COLO829 (cell line): Measurements from ENCODE around the gene ZC3H18.
"Not testable (repeated sequence)": the region's sequence is repeated elsewhere in the genome, so short reads cannot be mapped to it uniquely, and the experiment has no call there.

Experiments used
- DNase-seq: peaks from one replicate; pipeline ENCODE4 v3.0.0; 2012; ENCODE audit warnings: low spot score

The ZC3H18 gene

DNA sequence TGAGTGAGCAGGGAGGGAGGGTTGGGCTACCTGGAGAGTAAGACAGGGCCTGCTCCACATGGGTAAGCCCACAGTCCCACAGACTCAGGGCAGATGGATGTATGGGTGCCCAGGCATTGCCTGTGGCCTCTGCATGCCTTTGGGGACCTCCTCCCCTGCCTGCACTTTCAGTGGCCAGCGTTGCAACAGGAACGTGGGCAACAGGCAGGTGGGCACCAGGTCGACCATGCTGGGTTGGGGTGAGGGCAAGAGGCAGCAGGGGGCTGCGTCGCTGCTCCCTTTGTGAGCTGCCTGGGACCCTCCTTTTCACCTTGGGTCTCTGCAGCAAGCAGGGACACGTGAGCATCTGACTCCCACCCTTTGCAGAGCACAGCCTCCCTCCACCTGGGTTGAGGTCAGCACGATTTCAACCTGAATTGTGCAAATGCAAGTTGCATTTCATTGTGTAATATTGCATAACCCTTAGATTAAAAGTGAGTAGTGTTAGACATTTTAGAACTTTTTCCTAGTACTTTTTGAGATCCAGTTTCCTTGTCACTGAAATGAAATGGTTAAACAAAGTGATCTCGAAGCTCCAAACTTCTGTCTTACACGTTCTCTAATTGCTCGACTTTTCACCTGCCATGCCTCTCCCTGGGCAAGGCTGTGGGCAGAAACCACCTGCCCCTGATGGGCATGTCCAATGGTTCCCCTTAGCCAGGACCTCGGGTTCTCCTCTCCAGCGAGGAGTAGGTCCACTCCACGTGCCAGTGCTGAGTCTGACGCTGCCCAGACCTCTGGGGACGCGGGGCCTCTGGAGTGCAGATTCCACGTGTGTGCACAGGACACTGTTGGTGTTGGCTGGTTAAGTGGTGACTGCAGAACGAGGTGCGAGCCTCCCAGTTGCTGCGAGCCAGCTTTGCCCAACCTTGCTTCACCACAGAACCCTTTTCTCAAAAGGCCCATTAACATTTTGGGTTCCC is 35.3 kb downstream of the ZC3H18 start:
- DNase-seq, result no peak

DNA sequence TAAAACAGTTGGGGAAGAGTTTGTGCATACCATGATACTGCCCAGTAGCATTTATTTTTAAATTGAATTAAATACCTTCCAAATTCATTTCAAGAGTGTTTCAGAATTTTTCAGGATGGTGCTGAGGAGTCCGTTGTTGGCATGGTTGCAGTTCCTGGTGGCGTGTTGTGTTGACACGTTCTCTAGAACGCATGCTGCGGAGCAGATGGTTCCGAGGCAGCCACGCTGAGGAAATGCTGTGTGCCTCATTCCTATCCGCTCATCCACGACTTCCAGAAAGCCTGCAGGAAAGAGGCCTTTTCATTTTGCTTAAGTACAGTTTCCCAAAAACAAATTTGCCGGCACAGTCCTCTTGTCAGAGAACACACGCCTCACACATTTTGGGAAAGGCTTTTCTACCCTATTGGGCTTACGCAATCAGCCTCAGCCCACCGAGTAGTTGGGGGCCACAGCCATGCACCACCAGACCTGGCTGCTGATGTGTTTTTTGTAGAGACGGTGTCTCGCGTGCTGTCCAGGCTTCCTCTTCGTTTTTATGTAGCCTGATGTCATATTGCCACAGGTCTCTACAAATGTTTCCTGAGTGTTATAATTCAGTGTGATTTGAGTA is 36.0 kb downstream of the ZC3H18 start:
- DNase-seq, result no peak

DNA sequence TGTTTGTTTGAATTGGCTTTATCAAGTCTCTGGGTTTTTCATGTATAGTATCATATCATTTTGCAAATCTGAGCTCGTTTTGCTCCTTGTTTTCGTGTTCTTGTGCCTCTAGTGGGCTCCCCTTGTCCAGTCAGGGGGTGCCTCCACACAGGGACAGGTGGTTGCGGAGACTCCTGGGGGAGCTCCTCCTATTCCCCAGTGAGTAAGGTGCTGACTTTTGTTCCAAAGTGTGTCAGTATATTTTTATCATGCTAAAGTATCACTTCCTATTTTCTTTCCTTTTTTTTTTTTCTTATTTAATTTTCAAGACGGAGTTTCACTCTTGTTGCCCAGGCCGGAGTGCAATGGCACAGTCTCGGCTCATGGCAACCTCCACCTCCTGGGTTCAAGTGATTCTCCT is 37.9 kb downstream of the ZC3H18 start:
- no peak for DNase-seq

DNA sequence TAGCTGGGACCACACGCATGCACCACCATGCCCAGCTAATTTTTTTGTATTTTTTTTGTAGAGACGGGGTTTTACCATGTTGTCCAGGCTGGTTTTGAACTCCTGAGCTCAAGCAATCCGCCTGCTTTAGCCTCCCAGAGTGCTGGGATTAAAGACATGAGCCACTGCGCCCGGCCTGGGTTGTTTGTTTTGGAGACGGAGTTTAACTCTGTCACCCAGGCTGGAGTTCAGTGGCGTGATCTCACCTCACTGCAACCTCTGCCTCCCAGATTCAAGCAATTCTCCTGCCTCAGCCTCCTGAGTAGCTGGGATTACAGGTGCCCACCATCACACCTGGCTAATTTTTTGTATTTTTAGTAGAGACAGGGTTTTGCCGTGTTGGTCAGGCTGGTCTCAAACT is 39.2 kb downstream of the ZC3H18 start:
- DNase-seq, result not testable (repeated sequence)

DNA sequence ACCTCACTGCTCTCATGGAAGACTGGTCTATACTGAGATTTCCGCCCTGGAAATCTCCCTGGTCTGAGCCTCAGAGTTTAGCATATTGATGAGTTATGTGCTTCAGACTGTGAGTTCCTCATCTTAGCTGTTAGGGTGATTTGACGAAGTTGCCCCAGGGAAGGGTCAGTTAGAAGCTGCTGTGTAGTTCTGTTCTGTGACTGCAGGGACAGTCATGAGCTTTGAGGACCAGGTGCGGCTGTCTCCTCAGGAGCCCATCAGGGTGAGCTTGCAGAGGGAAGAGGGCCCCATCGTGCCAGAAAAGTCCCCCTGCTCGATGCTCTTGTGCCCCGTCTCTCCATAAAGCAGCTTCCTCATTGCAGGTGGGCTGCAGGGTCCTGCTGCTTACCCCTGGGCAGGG is 39.9 kb downstream of the ZC3H18 start:
- DNase-seq, result no peak

DNA sequence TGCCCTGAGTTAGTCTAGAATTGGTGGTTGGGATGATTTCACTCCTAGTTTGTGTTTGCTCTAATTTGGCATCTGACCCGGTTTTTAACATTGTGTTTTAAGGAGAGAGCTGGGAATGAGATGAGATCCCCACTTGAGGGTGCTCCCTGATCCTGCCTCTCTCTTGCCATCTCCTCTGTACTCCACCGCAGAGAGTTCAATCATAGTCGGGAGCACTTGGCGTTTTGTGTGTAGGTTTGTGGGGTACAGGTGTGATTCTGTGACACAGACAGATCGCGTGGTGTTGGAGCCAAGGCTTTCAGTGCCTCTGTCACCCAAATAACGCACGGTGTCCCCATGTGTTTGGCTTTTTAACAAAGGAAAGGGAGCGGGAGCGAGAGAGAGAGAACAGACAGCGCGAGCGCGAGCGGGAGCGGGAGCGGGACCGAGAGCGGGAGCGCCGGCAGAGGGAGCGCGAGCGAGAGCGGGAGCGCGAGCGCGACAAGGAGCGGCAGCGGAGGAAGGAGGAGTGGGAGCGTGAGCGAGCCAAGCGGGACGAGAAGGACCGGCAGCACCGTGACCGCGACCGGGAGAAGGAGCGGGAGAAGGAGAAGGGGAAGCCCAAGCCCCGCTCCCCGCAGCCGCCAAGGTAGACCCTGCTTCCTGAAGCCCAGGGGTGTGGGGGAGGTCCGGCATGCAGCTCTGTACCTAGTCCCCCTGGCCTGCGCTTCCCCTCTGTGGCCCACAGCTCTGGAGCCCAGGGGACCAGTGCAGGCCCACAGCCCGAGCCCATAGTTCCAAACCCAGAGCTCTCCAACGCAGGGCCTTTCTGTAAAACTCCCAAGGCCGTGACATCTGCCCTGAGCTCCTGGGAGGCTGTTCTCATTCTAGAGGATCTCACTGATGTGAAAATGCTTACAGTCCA is 41.0 kb downstream of the ZC3H18 start:
- DNase-seq, result no peak

DNA sequence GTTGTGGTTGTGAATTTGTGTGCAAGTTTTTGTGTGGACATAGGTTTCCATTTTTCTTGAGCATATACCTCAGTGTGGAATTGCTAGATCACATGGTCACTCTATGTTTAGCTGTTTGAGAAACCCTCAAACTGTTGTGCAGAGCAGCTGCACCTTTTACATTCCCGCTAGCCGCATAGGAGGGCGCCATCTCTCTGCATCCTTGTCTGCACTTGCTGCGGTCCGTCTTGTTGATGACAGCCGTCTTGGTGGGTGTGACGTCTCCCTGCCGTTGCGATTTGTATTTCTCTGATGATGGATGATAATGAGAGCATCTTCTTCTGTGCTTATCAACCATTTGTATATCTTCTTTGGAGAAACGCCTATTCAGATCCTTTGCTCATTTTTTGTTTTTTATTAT is 43.1 kb downstream of the ZC3H18 start:
- no peak for DNase-seq

DNA sequence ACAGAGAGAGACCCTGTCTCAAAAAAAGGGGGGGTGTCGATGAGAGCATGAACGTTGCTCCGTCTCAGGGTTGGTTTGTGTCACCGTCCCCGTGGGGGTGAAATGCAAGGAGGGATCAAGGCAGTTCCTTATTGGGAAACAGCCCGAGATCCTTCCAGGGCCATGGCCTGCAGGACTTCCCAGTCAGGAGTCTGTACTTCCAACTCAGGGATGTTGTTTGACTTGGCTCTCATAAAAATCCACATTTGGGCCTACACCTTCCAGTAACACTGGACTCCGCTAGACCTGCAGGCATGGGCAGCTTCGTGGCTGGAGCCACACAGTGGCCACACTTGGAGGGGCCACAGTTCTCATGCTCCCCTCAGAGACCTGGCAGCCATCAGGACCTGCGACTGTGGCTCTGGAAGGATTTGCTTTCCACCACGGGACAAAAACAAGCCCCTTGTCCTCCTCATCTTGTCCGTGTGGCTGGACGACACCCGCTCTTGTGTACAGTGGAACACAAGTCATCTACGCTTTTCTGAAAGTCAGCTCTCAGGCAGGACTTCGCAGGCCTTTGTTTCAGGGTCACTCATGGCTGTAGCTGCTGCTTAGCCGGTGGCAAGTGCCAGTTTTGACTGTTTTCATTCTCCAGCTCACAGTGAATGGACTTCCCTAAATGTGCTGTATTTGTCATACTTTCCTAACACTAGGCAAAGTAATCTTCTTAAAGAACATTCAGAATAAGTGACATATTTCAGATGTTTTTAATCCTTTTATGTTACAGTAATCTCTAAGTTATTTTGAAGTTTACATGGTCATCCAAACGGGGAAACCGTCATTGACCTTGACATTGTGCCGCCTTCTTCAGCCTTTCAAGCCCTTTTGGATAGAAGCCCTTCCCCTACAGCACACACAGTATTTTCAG is 44.0 kb downstream of the ZC3H18 start:
- no peak for DNase-seq

DNA sequence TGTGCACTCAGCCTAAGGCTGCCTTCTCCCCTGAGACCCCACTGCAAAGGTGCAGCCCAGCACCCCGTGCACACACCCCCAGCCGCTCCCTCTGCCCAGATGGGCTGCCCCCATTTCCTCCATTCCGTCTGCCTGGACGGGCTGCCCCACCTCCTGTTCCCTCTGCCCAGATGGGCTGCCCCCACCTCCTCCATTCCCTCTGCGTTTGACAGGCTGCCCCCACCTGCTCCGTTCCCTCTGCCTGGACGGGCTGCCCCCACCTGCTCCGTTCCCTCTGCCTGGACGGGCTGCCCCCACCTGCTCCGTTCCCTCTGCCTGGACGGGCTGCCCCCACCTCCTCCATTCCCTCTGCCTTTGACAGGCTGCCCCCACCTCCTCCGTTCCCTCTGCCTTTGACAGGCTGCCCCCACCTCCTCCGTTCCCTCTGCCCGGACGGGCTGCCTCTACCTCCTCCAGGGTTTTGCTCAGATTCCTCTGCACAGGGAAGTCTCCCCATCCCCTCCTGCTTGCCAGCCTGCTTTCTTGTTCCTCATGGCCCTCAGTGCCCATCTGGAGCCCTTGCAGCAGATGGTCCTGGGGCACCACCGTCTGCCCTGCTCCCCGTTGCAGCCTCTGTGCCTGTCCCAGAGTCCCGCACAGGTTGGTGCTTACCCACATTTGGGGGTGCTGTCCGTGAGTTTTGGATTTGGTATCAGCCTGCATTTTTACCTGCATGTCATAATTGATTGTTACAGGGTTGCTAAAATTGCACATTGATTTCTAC is 44.8 kb downstream of the ZC3H18 start:
- DNase-seq, result no peak

DNA sequence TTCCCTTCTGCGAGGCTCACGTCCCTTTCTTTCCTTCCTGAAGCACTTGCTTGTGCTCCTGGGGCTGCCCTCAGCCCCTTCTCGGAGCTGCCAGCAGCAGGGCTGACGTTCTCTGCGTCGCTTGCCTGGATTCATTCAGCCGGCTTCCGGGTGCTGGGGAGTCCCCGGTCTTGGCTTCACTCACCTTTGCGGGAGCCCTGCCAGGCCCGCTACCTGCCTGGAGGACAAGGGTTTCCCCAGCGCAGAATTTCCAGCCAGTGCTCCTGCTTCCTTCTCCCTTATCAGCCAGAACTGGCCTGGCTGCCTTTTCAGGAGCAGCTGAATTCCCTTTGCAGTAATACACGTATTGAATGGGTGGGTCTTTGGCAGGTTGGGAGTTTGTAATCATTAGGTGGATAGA is 46.1 kb downstream of the ZC3H18 start:
- DNase-seq, result no peak

DNA sequence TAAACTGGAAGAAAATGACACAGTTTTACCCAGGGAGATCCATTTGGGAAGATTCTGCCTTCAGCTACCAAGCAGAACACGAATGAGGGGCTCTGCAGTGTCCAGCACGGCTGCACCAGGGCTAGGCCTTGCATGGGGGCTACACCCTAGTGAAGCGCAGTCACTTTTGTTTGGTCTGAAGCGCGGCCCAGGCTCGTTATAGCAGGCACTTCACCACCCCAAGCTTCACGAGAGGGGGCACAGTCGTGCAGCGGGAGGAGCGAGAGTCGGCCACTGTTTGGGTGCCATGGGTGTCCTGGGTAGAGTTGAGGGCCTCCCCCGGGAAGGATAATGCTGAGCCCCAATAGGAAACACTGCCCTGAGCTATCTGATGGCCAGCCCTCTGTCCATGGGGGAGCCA is 46.5 kb downstream of the ZC3H18 start:
- no peak for DNase-seq

DNA sequence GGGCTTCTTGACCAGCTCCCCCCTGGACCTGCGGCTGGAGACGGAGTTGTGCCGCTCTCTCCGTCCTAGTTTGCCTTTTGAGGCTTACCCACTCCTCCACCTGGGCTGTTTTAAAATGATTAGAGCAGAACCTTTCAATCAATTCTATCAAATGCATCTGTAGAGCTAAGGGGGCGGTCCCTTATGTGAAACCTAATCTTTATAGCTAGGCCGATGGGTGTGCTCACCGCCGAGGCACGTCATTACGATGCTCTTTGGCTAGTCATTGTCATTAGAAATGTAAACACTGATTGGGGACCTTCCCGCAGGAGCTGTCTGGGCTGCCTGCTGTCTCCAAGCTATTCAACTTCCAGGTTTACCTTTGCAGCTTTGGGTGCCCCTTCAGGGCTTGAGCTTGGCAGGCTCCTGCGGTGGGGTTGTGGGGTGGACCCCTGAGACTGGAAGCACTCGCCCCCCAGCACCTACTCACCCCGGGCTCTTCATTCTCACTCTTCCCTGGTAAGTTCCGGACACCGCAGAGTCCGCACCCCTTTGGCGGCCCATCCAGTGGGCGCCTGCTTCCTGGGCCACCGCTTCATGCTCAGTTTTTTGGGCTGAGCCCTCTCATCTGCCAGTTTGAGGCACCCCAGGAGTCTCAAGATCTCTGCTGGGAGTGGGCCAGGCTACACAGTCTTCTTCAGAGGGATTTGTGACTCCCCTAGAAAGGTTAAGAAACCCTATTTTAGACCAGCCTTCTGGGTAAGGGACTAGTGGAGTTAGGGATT is 47.2 kb downstream of the ZC3H18 start:
- no peak for DNase-seq

DNA sequence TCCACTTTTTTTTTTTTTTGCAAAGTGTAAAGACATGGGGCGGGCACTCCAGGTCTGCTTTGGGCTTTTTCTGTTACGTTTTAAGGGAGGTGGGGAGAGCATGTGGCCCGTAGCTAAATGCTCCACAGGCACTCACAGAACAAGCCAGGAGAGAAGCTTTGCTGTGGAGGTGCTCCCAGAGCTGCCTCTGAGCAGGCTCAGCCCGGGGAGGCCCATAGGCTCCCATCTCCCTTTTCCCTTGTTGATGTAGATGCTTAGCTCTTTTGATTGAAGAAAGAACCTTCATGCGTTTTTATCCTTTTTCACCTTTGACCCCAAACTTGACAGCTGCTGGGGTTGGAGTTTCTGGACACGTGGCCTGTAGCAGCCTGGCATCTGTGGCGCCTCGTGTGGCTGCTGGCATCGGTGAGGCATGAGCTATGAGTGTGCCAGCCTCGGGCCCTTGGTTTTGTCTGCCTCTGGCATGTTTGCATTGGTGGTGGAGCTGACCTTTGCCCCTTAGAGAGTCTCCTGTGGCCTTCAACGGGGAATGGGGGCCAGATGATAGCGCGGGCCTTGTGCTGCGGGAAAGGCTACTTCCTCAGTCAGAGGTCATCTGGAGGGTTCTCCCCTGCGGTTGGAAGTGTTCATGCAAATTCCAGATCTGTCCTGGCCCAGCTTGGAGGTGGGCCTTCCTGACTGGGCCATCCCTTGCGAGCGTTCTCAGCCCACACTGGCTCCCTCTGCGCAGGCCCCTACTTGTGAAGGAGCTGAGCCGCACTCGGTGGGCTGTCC is 48.2 kb downstream of the ZC3H18 start:
- DNase-seq, result no peak

DNA sequence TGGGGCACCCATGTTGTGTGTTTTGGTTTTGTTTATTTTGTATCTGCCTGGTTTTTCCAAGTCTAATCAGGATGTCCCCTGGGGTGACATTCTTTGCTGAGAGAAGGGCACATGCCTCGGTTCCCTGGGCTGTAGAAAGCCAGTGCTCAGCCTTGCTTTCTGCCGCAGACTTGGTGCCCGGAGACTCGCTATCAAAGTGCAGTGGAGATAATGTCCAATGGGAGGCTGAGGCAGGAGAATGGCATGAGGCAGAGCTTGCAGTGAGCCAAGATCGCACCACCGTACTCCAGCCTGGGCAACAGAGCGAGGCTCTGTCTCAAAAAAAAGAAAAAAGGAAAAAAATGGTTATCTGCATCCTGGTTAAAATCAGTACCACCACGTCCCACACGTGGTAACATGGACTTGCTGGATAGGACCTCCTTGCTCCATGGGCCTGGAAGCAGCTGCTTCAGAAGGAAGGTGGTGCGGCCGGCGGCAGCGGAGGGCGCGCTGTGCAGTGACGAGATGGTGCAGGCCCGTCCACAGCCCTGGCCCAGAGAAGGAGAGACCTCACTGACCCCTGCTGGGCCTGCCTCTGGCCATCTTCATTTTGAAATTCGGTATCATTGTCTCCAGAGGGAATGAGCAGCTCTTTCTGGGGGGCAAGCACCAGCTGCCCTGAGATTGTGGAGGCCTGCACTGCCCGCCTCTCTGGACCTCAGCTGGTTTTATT is 48.9 kb downstream of the ZC3H18 start:
- no peak for DNase-seq

DNA sequence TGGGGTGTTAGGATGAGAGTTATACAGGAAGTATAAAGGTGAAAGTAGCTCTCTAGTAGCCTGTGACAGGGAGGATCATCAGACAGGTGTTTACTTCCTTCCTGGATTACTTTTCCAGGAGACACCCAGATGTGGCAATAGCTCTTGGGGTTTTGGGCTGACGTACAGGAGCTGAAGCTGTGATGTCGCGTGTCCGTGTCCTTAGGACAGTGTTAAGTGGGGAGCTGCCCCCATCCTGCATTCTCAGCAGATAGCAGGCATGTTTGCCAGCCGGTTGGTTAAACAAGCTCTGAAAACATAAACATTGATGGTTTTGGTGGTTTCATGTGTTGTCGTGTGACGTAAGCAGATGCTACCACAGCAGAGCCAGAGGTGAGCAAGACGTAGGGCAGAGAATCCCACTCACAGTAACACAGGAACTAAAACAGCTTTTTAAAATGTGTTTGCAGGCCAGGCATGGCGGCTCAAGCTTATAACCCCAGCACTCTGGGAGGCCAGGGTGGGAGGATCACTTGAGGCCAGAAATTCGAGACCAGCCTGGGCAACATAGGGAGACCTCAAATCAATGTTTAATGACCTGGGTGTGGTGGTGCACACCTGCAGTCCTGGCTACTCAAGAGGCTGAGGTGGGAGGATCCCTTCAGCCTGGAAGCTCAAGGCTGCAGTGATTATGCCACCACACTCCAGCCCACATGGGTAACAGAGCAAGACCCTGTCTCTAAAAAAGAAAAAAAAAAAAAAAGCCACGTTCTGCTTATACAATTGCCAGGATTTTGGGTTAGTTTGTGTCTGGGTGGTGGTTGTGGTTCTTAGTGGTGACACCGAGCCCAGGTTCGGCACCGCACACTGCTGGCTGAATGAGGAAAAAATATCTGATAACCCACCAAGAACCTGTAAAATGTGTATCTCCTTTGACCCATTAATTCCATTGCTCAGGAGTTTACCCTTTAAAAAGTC is 49.9 kb downstream of the ZC3H18 start:
- DNase-seq, result no peak

DNA sequence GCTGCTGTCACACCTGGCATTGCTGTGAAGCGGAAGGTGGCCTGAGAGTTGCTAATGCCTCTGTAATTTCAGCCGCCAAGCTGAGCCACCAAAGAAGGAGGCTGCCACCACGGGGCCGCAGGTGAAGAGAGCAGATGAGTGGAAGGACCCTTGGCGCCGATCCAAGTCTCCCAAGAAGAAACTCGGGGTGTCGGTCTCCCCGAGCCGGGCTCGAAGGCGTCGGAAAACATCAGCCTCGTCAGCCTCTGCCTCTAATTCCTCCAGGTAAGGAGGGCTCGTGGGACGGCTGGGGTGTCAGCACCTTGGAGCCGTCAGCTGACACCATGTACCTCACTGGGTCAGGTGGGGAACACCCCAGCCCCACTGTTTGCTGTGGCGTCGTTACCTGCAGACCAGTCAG is 51.9 kb downstream of the ZC3H18 start:
- DNase-seq, result no peak

DNA sequence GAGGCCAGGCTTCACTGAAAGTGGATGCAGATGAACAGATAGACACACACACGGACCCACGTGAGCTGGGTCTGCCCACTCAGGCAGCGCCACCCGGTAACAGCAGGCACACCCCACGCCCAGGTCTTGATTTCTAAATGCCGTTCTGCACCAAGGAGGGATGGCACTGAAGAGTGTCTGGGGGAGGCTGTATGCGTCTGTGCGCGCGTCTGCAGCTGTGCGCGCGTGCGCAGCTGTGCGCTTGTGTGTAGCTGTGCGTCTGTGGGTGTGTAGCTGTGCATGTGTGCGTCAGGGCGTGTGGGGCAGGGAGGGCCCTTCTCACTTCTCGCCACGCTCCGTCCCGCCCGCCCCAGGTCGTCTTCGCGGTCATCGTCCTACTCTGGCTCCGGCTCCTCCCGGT is 52.7 kb downstream of the ZC3H18 start:
- no peak for DNase-seq
